Measurements from ENCODE around the gene ARID3A.

The ARID3A gene

GRCh38 chr19:926323-926588 is 421 bp downstream of the ARID3A start:
- DNase-seq (ENCODE audit: extremely low read depth, low read depth): no peak
- TF ChIP-seq, protein P1, sequence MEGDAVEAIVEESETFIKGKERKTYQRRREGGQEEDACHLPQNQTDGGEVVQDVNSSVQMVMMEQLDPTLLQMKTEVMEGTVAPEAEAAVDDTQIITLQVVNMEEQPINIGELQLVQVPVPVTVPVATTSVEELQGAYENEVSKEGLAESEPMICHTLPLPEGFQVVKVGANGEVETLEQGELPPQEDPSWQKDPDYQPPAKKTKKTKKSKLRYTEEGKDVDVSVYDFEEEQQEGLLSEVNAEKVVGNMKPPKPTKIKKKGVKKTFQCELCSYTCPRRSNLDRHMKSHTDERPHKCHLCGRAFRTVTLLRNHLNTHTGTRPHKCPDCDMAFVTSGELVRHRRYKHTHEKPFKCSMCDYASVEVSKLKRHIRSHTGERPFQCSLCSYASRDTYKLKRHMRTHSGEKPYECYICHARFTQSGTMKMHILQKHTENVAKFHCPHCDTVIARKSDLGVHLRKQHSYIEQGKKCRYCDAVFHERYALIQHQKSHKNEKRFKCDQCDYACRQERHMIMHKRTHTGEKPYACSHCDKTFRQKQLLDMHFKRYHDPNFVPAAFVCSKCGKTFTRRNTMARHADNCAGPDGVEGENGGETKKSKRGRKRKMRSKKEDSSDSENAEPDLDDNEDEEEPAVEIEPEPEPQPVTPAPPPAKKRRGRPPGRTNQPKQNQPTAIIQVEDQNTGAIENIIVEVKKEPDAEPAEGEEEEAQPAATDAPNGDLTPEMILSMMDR (IDR thresholded peaks at IDR 0.05; ENCODE audit: low read depth, low read length): no peak

GRCh38 chr19:926589-927350 is 935 bp downstream of the ARID3A start:
- TF ChIP-seq, protein P1 (IDR thresholded peaks at IDR 0.05; ENCODE audit: low read depth, low read length): no peak

DNA sequence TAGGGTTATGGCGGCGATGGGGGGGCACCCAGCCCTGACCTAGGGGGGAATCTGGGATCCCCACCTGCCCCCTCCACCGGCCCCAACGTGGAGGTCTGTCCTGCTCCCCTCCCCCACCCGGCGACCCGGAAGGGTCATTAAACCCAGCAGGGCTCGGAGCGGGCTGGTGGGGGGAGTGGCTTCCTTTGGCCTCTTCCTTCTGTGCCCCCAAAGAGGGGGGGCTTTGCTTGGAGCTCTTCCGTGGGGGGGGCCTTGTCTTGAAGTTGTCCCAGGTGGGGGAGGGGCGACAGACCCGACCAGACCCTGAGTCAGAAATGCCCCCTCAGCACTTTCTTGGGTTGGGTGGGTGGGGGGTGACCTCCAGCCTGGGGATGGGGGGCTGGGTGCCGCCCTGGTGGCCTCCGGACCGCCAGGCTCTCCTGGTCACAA is 1.5 kb downstream of the ARID3A start:
- DNase-seq (ENCODE audit: extremely low read depth, low read depth): no peak
- TF ChIP-seq, protein P1 (IDR thresholded peaks at IDR 0.05; ENCODE audit: low read depth, low read length): no peak

More at GRCh38 chr19:926589-927350, 935 bp downstream of the ARID3A start:
- DNase-seq (ENCODE audit: extremely low read depth, low read depth): no peak

GRCh38 chr19:927780-928401 is 2.1 kb downstream of the ARID3A start:
- DNase-seq (ENCODE audit: extremely low read depth, low read depth): no peak
- TF ChIP-seq, protein P1 (IDR thresholded peaks at IDR 0.05; ENCODE audit: low read depth, low read length): no peak

DNA sequence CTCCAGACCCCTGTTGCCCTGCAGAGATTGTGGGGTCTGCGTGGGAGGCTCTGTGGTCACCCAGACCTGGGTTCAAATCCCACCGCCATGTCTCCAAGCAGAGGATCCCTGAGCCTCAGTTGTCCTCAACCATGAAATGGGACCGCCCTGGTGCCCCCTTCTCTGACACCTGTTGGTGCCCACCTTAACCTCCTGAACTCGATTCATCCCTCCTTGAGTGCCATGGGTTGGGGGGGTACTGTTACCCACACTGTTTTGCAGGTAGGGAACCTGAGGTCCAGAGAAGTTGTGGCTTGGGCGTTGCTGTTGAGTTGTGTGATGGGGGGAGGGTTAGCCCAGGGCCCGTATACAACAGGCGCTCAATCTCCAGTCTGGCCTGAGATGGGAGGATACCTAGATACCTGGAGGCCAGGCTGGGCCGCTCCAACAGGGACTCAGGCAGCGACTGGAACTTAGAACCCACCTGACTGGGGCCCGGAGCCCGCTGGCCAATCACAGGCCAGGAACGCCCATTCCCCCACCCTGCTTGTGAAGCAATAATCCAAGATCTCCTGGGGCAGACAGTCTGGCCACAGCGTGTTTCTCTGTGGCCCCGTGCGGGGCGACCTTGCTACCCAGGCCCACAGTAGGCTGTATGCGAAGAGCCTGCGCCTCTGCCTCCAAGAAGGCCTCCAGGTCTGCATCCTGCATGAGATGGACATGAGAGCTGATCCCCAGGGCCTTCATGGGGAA is 2.8 kb downstream of the ARID3A start:
- DNase-seq (ENCODE audit: extremely low read depth, low read depth): no peak
- TF ChIP-seq, protein P1 (IDR thresholded peaks at IDR 0.05; ENCODE audit: low read depth, low read length): no peak

GRCh38 chr19:929203-929890 is 3.5 kb downstream of the ARID3A start:
- DNase-seq (ENCODE audit: extremely low read depth, low read depth): no peak
- TF ChIP-seq, protein P1 (IDR thresholded peaks at IDR 0.05; ENCODE audit: low read depth, low read length): no peak
